Measurements from ENCODE around the gene RREB1. TPM values are rescaled to one million over a fixed set of nuclear protein-coding genes. Genes with fewer than 3 reads are reported as not detected.

Gene RREB1
- total RNA-seq, 1 experiment from 2014 or later, result 53.5 TPM

DNA sequence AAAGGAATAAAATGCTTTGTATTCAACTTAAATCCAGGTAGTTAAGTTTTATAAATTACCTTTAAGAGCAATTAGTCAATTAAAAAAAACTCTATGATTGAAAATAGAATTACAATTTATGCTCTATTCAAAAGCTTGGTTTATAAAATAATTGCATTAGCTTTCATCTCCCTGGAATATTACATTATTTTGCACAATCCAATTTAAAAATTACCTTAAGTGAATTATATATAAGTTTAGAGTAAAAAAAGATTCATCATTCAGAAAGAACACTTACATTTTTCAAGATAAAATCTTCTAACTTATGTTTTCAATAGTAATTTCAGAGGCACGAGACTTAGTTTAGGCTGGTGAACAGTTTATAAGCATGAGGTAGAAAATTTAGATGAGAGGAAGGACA is 190.4 kb downstream of the RREB1 start:
- intact Hi-C loops (cut with micrococcal nuclease), result no loop called here
- Mint-ChIP-seq H3K4me3 (ENCODE audit: unreplicated experiment) (no peak overlapping the region), H3K36me3 (ENCODE audit: insufficient read depth, unreplicated experiment) (peaks cover 90% of the 10 kb centered on the region), H3K27me3 (ENCODE audit: insufficient read depth, unreplicated experiment) (no peaks in the 10 kb centered on the region), H3K4me1 (ENCODE audit: insufficient read depth, unreplicated experiment) (no peaks in the 10 kb centered on the region), H3K27ac (ENCODE audit: low read depth, unreplicated experiment) (no peak overlapping the region), H3K9me3 (ENCODE audit: unreplicated experiment) (no peaks in the 10 kb centered on the region)
- ChIA-PET POLR2A (interaction anchor here (3.7 kb wide), 1 partner anchor 14 kb away, joined by 15 read pairs; no protein-coding TSS in a partner anchor), CTCF (interaction anchor here (0.8 to 1.4 kb wide), 2 partner anchors 23 to 93 kb away, joined by 3 to 6 read pairs; no protein-coding TSS in a partner anchor)
- no peak for DNase-seq (ENCODE audit: unreplicated experiment)
- TF ChIP-seq, protein P1, sequence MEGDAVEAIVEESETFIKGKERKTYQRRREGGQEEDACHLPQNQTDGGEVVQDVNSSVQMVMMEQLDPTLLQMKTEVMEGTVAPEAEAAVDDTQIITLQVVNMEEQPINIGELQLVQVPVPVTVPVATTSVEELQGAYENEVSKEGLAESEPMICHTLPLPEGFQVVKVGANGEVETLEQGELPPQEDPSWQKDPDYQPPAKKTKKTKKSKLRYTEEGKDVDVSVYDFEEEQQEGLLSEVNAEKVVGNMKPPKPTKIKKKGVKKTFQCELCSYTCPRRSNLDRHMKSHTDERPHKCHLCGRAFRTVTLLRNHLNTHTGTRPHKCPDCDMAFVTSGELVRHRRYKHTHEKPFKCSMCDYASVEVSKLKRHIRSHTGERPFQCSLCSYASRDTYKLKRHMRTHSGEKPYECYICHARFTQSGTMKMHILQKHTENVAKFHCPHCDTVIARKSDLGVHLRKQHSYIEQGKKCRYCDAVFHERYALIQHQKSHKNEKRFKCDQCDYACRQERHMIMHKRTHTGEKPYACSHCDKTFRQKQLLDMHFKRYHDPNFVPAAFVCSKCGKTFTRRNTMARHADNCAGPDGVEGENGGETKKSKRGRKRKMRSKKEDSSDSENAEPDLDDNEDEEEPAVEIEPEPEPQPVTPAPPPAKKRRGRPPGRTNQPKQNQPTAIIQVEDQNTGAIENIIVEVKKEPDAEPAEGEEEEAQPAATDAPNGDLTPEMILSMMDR (IDR thresholded peaks at IDR 0.05; ENCODE audit: unreplicated experiment), result no peak
- no TSS peak for BruUV-seq (replicated peaks)

DNA sequence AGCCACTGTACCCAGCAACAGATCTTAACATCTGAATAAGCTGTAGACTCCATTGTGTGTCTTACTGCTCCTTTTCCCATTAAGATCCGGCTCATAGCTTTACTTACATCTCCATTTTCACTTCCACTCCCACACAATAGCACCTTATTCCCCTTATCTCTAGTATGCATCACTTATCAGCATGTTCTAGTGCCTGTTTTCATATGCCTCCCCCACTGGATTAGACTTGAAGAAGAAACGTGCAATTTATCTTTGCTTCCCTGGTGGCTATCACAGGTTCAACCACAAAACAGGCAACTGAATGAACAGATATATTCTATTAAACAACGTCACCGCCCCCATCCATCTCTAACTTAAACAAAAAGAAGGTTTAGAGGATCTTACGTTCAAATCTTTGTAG is 193.2 kb downstream of the RREB1 start:
- intact Hi-C loops (cut with micrococcal nuclease), result loop anchor here (5.0 kb wide), 1 partner anchor 296 kb away; no protein-coding TSS in a partner anchor
- Mint-ChIP-seq H3K4me3 (ENCODE audit: unreplicated experiment) (no peak overlapping the region), H3K27ac (ENCODE audit: low read depth, unreplicated experiment) (peak overlapping the region; percentile 29), H3K27me3 (ENCODE audit: insufficient read depth, unreplicated experiment) (no peaks in the 10 kb centered on the region), H3K9me3 (ENCODE audit: unreplicated experiment) (no peaks in the 10 kb centered on the region), H3K36me3 (ENCODE audit: insufficient read depth, unreplicated experiment) (peaks cover 99% of the 10 kb centered on the region), H3K4me1 (ENCODE audit: insufficient read depth, unreplicated experiment) (peaks cover 11% of the 10 kb centered on the region)
- no peak for DNase-seq (ENCODE audit: unreplicated experiment)
- CTCF ChIA-PET, result interaction anchor here (0.9 to 1.2 kb wide), 4 partner anchors 9 to 314 kb away, joined by 3 to 5 read pairs (median 3); no protein-coding TSS in a partner anchor
- TF ChIP-seq, protein P1 (IDR thresholded peaks at IDR 0.05; ENCODE audit: unreplicated experiment), result no peak
- BruUV-seq (replicated peaks), result no TSS peak
- POLR2A ChIA-PET, result interaction anchor here (0.6 to 3.7 kb wide), 2 partner anchors 11 to 769 kb away, joined by 3 to 15 read pairs; no protein-coding TSS in a partner anchor

Other genes starting within 250 kb of the RREB1 start
- 318 and 396 TPM in 2 replicates for gene SSR1, start 205.2 kb downstream of the RREB1 start, total RNA-seq (2022)